Stimulated activated CD8-positive, alpha-beta memory T cell treated with anti-CD3 and anti-CD28 coated beads, Interleukin-4, amount 100 ng/mL, for 4 hours (primary cell): ENCODE results near the gene SREBF1.

Experiments used
- DNase-seq, 2 donors: peaks; one replicate each; pipeline ENCODE4 v3.0.0-alpha.2; 2020; ENCODE audit warnings: low read depth in 2 of 2, low spot score in 1 of 2

Gene SREBF1

DNA sequence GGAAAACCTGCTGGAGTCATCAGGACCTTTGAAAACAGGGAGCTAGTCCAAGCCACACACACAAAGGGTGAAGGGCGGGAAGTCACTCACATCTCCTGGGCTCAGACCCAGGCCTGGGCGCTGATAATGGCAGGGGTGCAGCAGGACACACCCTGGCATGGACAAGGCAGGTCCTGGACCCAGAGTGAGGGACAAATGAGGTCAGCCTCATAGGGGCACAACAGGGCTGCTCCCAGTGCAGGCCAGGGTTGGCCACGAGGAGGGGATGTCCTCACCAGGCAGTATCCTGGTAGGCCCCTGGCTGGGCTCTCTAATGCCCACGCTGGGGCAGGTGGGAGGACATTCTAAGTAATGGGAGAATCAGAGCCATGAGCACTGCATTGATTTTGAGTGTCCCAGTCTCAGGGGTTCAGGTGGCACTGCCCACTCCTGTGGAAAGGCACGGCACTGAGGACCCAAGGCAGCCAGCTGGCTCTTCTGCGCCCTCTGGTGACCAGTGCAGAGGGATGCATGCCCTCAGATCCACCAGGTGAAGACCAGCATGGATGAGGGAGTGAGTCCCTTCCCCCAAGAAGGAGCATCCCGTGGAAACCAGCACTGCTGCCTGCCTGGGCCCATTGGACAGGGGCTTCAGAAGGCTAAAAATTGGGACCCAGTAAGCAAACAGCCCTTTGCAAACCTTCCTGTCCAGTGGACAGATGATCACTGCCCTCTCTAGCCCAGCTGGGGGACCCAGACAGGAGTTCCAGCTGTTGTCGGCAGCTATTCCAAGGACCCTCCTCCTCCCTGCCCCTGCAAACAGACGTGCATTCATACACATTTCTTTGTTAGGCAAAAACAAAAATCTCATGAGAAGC is 23.4 kb upstream of the SREBF1 start:
- DNase-seq: peak; percentile 38 to 43

DNA sequence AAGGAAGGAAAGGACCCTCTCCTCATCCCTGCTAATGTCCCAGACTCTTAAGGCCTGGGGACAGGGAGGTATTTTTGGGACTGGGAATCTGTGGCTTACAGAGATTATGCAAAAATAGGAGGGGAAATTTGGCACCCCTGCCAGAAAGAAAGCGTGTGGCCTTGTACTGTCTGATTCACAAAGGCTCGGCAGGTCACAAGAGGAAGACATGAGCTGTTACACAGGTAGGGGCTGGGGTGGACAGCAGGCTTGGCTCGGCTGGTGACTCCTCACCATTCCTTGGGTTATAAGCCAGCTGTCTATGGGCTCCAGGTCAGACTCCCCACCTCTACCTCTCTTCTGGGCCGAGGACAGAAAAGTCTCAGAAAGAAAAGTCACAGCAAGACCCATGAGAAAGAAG is 20.7 kb upstream of the SREBF1 start:
- DNase-seq: no peak

DNA sequence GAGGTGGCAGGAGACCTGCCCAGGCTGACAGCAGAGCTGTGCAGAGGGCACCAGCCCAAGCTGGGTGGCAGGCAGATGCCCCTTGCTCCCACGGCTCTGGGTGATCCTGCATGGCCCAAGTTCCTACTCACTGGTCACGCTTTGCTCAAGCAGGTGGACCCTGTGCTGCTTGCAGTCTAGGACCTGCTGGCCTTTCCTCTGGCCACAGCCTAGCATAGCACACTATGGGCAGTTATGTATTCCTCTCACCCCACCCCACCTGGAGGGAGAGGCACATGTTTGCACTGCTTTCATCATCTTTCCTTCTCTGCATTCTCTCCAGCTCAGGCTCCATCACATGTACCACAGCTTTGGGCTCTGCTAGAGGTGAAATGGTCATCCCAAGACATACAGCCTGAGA is 19.6 kb upstream of the SREBF1 start:
- DNase-seq: no peak

DNA sequence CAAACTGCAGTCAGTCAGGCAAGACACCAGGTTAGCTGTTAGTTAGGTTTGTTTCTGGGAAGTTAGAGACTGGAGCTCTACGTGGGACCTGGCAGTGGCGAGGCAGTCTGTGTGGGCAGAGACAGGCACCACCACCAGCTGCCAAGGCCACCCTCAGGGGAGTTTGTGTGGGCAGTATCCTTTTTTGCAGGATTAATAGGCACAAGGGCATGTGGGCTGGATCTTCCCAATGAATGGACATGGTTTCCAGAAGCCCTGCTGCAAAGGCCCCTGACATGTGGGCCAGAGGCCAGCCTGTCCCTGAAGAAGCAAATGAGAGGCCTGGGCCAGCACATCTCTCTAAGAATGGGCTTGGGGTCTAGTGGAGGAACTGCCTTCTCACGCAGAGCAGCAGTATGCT is 19.2 kb upstream of the SREBF1 start:
- DNase-seq: no peak

DNA sequence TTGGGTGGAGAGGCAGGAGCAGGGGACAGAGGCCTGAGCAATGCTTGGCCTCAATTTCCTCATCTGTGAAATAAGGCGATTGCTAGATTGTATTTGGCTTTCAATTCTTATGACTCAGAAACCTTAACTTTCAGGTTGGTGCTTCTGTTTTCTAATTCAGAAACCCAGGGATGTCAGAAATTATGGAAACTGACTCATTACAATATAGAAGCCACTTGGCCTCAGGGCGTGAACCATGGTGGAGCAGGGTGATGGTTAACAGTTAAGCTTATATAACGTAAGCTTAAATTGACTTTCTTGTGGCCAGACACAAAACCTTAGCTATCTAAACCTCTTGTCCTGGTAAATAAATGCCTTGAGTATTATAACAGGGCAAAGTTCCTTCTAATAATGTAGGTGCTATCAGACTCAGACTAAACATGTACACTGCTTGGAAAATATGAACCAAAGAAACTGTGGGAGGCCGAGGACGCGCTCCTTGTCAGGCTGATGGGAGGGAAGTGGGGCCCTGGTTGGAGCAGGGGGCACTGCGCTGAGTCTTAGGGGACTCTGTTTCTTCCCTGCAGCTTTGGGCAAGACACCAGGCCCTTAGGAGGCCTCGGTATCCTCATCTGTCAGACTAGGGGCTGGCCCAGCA is 17.1 kb upstream of the SREBF1 start:
- no peak for DNase-seq

DNA sequence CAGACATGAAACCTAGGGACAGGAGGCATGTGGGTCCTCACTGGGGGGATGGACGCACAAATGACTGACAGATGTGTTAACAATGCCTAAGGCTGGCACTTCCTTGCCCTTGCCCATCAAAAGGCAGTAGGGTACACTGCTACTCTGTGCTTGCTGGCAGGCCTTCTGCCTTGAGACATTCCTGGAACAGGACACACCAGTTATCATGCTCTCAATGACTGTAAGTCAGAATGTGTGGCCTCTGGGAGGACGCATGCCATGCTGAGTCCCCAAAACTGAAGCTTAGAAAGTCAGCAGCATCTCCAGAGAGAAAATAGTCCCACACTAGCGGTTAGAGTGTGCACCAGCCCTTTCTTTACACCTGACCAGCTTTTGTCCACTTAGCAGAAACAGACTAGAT is 16.1 kb upstream of the SREBF1 start:
- no peak for DNase-seq

DNA sequence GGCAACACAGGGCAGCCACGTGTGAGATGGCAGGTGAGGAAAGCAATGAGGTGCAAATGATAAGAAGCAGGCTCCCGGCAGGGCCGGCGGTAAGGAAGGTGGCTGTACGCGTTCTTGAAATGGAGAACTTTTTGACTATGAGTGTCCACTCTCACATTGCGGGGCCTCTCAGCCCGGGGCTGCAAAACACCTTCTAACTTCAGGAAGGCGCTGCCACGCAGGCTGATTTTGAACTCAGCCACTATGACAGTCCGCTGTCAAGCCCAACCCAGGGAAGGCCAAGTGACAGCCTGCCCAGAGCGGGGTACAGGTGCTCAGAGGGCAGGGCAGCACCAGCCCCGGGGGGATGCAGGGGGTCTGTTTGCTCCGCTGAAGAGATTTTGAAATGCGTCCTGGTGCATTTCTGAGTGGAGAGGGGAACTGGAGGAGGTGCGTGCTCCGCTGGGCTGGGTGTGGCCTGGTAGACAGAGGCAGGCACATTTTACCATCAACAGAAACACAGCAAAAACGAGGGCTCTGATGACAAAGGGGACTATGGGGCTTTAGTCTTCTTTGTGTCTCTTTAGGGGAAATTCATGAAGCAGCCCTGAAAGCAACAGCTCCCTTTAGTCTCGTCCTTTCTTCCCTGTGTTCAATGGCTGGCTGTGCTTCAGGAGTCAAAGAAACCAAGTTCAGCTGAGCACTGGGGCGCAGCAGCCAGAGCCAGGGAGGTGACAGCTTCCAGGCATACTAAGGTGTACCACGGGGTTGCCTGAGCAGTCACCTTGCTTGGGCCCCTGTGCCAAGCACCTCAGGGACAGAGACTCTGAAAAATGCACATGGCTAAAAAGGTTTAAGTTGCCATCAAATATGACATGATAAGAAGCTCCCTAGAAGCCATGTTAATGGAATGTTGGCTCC is 14.6 kb upstream of the SREBF1 start:
- DNase-seq: no peak

DNA sequence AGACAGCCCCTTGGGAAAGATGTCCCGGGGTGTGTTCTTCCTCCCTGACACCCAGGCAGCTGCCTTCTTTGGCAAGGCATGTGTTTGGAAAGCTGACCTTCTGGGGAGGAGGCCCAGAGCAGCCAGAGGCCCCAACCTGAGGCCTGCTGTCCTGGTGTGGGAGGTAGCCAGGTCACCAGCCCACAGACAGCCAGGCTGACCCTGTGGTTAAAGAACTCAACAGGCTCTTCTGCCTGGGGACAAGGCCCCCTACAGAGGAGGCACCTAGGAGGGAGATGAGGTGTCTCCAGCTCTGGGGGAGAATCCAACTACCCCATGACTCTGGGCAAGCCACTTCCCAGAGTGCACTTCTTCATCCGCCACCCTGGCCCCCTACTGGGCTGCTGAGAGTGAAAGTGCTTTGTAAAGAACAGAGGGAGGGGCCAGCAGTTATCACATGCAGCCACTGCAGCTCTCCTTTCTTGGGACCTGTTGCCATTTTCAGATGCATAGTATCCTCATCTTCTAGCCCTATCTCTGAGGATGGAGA is 13.1 kb upstream of the SREBF1 start:
- DNase-seq: peak in 1 of 2 donors; percentile 38

DNA sequence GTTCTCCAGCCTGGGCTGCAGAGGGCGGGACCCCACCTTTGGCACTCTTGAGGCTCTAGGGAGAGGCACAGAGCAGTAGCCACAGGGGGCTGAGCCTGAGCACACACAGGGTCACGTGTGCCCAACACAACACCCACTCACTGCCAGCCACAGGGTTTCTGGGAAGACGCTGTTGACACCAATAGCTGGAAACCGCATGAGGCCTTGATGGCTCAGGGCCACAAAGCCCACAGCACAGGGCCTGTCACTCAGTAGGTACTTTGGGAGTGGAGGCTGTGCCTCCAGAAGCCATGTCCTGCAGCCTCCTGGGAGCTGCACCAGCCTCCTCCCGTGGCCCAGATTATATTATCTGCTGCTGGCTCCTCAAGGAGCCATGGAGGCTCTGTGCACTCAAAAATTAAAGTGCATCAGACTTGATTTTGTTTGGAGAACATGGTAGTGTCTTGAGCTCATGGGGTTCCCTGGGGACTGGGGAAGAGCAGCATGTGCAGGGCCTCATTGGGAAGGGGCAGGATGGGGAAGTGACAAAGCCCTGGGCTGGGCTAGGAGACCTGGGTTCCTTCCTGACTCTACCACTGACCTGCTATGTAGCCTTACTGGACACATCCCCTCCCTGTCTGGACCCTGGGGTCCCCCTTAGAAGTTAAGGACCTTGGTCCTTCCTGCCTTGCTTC is 12.5 kb upstream of the SREBF1 start:
- DNase-seq: peak; percentile 69 to 77

DNA sequence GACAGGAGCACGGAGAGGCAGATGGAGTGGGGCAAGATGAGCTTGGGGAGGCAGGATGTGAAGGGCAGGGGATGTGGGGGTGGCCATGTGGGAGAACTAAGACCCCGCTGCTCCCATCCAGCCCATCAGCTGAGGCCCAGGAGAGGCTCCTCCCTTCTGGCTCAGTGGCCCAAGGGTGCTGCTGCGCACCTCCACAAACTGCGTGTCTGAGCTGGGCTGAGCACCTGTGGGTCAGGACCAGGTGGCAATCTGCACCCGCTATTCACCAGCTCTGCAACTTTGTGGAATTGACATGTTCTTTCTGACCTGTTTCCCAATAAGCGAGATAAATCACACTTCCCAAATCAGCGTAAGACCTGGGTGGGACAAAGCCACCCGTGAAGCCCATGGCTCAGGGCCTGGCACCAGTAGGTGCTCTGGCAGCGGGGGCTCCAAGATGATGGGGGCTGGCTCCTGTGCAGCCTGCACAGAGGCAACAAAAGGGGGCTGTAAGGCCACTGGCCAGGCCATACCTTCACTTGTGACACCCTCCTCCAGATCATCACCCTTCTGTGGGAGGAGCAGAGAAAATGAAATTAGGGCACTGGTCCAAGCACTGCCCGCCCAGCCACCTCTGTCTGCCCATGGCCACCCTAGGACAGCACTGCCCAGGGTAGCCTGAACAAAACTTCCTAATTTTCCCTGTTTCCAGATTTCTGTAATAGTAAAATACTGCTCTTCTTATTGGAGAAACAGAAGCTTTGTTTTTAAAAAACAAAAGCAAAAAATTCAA is 11.7 kb upstream of the SREBF1 start:
- DNase-seq: no peak

DNA sequence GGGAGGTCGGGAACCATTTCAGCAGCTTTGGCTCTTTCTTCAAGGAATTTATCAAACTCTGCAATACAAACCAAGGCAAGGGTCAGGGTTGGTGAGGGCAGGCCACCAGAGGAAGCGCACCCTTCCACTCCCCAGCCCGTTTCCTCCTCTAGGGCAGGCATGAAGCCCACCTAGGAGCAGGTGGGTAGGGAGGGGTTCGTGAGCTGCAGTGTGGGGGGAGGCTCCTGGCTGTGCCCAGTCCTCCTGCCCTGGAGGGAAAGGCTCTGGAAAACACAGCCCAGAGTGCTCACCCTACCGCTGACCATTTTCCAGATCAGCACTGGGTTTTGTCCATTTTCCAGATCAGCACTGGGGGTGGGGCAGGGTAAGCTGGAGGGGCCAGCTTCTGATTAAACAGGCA is 10.9 kb upstream of the SREBF1 start:
- no peak for DNase-seq

DNA sequence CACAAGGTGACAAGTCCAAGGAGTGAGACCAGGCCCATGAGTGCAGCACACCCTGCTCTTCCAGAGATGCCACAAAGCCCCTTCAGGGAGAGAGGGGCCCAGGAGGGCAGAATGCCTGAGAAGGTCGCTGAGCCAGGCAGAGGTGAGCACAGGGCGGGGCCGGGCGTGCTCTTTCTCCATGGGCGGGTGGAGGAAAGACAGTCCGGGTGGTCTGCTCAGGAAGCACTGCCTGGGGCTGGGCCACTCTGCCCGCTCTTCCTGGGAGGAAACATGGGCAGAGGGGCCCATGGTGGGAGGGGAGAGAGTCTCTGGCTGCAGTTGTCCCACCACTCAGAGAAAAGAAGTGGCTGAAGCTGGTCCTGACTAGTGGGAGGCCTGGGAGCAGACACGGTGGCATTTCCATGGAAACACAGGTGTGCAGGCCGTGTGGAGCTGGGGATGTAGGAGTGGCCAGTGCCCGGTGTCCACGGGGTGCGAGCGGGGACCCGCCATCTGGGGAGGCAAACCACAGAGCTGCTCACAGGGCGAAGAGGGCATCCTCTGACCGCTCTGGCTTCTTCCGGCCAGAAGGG is 10.4 kb upstream of the SREBF1 start:
- no peak for DNase-seq

DNA sequence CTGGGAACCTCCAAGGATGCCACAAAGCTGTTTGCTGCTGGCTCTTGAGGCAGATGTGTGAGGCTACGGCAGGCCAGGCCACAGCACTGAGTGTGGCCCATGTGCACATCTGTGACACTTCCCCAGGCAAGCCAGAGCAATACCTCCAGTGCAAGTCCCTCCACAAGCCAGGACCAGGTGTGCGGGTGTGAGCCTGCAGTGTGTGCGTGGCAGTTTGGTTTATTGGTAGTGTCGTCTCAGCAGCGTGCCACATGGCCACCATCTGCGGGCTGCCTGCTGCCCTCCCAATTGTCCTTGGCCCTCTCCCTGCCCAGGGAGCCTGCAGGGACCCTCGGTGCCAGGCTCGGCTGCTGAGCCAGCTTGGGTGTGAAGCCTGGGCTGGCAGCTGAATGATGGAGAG is 9.9 kb upstream of the SREBF1 start:
- DNase-seq: no peak

DNA sequence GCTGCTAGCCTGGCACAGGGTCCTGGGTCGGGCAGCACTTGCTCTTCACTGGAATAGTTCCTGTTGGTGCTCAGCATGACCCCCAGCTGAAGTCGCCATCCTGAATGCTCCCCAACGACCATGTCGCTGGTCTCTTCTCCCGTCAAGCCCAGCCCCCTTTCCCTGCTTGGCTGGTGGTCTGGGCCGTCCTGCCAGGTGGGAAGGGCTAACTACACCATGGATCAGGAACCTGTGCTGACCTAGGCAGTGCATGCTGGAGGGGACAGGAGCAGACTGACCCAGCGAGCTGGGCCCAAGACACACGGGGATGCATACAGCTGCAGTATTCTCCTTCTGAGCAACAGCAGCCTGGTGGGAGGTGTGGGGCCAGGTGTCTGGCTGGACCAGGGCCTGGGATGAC is 9.2 kb upstream of the SREBF1 start:
- no peak for DNase-seq

DNA sequence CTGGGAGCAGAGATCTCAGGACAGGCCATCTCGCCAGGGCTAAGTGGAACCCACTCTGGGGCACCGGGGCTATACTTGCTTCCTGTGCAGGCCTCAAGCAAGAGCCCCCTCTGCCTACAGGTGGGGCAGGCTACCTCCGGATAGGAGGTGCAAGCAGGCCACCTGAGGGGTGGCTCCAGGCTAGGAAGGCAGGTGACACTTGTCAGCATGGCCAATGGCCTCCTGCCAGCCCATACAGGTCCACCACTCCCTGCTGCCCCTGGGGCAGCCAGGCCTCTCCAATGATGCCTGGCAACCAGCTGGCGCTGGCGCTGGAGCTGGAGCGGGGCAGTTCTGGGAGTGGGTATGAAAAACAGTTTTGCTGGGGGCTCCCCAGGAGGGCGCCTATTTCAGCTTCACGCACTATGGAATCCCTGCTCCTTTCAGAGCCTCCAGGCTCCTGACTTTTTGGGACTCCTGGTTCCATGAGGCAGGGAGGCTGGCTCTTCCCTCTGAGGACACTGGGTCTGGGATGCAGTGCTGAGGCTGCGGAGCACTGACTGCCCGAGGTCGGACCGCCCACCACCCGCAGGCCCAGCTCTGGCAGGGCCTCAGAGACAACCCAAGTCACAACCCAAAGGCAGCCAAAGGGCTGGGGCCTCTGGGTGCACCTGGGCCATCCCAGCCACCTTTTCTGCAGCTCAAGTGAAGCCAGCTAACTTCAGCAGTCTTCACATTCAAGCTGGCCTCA is 8.4 kb upstream of the SREBF1 start:
- no peak for DNase-seq

DNA sequence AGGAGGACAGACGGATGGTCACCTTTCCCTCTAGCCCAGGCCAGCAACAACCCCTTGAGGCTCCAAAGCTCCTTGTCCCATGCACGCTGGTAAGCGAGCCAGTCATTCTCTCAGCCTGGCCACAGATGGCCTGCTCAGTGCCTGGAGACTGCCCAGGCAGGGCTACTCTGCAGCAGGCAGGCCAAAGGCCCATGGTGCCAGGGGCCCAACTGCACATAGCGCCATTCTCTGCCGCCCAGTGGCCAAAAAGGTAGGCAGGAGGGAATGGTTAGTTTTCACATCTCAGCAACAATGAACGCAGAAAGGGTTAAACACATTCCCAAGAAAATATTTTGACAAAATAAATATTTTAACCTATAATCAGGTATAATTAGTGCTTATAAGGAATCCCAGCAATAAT is 7.7 kb upstream of the SREBF1 start:
- DNase-seq: no peak

DNA sequence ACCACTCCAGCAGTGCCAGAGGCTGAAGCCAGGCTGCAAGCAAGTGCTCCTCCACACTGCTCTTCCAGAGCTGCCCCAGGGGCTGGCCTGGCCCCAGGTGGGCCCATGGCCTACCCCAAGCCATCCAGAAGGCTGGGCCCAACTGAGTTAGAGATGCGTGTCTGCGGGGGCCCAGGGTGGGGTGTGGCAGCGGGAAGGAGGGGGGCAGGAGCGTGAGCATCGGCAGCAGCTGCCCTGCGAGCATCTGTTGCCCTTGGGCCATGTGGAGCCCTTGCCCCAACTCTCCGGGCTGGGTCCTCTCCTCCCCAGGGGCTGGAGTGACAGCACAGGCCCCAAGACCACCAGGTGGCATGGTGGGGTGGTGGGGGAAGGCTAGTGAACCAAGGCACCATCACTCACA is 7.3 kb upstream of the SREBF1 start:
- DNase-seq: no peak

DNA sequence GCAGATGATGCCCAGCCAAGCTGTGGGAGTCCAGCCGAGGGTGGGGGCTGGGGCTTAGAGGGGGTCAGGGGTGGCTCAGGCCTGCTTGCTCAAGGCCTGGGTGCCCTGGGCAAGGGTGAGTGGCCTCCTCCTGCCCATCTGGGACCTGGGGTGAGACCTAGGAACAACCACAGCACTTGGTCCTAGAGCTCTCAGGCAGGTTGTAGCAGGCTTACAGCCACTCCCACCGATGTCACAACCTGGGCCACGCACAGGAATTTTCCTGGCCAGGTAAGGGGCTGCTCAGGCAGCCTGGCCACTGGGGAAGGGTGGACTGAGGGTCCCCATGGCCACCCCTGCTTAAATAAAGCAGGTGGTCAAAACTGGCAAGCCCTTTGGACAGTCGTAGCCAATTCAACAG is 6.3 kb upstream of the SREBF1 start:
- DNase-seq: no peak
